Measurements from ENCODE around the gene ANKRD6.
A peak's percentile ranks its signal among the peaks of the same experiment; 100 is the strongest.

The ANKRD6 gene

DNA sequence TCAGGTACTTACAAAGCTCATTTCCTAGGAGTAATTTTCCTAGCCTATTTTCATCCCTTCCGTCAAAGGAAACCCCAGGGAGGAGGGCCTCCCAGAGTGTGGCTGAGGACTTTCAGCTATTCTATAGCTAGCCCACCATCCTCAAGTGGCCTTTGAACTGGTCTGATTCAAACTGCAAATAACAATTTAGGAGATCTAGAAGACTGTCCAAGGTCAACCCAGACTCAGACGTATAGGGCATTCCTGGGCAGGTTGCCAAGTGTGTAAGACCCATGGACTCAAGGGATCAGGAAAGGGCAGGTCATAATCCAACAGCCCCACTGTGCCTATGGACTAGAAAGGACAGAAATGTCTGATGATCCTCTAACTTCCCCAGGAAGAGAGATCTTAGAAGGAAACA, 18.7 kb upstream of the ANKRD6 start:
- no peak for DNase-seq

DNA sequence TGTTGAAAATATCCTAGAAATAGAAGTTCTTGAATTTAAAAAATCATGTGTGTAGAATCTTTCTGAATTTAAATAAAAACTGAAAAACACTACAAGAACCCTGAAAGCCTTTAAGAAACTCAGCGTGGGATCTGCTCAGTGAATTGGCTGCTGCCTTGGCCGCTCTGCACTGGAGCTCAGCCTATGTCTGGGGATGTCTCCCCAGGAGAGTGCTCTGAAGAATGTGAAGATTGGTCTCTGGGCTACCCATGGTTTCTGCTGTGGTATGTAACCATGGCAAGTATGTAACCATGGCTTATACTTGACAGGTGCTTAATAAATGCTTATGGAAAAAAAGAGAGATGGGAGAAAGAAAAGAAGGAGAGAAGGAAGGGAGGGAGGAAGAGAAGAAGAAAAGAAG, 17.8 kb upstream of the ANKRD6 start:
- DNase-seq = no peak

- DNase-seq = no peak
These were observed 16.2 kb upstream of the ANKRD6 start for GRCh38 chr6:89416796-89417195.

- no peak for DNase-seq
These were observed 2.6 kb upstream of the ANKRD6 start for GRCh38 chr6:89430201-89430962.

- peak; percentile 31 for DNase-seq
These were observed 549 bp downstream of the ANKRD6 start for GRCh38 chr6:89433252-89434149.

DNA sequence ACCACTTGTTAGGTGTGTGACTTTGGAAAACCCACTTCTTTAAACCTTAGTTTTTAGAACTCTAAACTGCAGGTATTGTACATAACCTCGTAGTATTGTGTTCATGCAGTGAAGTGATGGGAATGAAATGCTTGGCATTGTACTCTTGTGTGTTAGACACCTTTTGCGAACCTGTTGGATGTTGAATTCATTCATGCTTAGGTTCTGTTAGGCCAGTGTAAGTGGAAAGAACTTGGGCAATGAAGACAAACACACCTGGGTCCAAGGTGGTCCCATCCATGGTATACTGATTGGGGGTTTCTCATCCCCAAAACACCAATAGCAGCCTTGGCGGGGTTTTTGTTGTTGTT, 1.2 kb downstream of the ANKRD6 start:
- no peak for DNase-seq

GRCh38 chr6:89434954-89435353, 2.0 kb downstream of the ANKRD6 start:
- DNase-seq = no peak

- no peak for DNase-seq
These were observed 3.3 kb downstream of the ANKRD6 start for GRCh38 chr6:89436226-89436625.

DNA sequence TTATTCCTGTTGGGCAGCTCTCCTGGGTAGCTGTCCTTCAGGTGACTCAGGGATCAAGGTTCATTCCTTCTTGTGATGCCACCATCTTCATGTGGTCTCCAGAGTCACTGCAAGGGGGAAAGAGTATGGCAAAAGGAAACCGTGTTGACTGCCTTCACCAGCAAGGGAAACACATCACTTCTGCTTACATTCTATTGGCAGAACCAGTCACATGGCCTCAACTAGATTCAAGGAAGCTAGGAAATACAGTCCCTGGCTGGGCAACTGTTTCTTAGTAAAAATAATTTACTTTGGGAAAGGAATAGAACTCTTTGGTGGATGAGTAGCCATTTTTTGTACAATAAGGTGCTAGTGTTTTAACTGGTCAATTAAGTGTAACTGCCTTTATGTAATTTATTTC, 5.3 kb downstream of the ANKRD6 start:
- no peak for DNase-seq

GRCh38 chr6:89439014-89439413, 6.1 kb downstream of the ANKRD6 start:
- no peak for DNase-seq

DNA sequence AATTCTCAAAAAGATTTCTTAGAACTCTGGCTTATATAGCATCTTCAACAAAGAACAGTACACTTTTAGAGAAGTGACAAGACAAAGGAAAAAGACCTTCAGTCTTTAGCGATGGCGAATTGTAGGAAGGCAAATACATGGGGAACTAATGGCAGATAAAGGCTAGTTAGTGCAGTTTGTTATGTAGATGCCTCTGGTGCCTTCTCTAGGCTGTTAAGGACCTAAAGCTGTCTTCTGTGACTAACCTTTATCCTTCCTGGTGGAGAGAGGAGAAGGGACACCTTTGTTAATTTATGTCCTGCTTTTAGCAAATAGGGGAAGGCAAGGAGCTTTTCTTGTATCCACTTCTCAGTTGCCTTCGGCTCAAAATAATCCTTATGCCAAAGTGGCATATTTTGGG, 7.2 kb downstream of the ANKRD6 start:
- DNase-seq = no peak

DNA sequence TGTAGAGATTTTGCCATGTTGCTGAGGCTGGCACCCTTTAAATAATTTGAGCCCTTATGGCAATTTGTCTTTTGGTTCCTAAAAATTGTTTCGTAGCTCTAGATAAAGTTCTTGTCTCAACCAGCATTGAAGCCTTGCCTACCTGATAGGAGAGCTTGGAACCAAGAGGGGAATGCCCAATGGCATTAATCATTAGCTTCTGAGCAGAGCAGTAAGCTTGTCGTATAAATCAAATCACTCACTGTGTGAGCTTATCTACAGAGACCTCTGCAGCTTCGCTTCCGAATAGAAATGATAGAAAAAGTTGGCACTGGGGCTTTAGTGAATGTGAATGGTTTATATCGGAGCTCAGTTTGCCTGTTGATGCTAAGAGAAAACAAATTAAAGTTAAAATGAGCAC, 10.7 kb downstream of the ANKRD6 start:
- DNase-seq = no peak

DNA sequence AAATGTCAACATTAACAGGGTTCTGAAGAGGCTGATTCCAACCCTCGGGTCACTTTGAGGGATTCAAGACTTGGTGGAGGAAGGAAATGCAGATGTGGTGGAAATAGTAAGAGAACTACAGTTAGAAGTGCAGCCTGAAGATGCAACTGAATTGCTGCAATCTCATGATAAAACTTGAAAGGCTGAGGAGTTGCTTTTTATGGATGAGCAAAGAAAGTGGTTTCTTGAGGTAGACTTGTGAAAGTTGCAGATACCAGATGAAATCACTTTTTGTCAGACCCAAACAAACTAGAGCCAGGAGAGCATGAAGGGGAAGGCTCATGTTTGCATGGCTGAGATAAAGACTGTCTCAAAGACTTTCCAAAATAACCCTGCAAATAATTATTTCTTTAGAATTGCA, 16.2 kb downstream of the ANKRD6 start:
- DNase-seq = no peak

GRCh38 chr6:89452281-89452680, 19.3 kb downstream of the ANKRD6 start:
- DNase-seq = no peak

- no peak for DNase-seq
These were observed 21.3 kb downstream of the ANKRD6 start for GRCh38 chr6:89454300-89454699.

GRCh38 chr6:89458704-89459103, 25.8 kb downstream of the ANKRD6 start:
- DNase-seq = no peak

DNA sequence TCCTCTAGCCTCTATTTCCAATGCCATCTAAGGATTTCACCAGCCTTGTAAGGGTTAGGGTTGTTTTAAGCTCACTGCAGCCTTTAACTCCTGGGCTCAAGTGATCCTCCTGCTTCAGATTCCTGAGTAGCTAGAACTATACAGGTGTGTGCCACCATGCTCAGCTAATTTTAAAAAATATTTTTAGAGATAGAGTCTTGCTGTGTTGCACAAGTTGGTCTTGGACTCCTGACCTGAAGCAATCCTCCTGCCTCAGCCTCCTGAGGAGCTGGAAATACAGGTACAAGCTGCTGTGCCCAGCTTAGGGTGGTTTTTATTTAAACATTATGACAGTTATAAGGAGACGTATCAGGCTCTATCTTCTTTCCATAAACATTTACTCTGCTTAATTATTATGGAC, 26.5 kb downstream of the ANKRD6 start:
- DNase-seq = no peak

- DNase-seq = no peak
These were observed 27.8 kb downstream of the ANKRD6 start for GRCh38 chr6:89460713-89461112.

GRCh38 chr6:89462503-89462902, 29.6 kb downstream of the ANKRD6 start:
- no peak for DNase-seq

DNA sequence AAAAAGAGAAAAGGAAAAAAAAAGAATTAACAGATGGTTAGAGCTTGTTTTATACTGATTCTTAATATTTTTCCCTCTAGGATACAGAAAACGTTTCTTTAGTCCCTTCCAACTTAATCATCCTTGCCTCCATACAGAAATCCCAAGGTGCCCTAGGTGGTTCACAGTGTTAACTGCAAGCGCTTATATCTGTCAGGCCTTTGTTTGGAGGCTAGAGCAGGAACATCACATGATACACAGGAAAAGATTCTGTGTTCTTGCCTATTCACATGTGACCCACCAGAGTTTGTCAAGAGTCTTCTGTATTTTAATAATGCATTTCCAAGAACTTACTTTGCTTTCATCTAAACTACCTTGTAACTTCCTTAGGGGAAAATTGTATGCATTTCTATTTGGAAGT, 31.3 kb downstream of the ANKRD6 start:
- DNase-seq = no peak

- no peak for DNase-seq
These were observed 34.5 kb downstream of the ANKRD6 start for GRCh38 chr6:89467437-89467836.

DNA sequence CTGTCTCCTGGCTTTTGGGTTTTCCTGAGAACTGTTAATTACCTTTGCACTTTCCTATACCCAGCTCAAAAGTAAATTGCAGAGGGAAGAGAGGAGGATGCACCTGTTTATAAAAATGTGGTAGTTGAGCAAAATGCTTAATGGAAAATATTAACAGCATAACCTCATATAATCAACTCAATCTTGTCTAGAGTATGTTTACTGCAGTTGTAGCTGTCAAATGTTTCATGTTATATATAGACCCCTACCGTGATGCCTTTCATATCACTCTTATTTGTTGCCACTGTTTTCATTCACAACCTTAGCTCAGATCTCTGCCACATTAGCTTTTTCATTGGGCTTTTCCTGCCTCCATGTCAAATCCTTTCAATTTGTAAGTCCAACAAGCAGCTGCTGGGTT, 36.0 kb downstream of the ANKRD6 start:
- no peak for DNase-seq

- DNase-seq = no peak
These were observed 38.4 kb downstream of the ANKRD6 start for GRCh38 chr6:89471287-89471867.

DNA sequence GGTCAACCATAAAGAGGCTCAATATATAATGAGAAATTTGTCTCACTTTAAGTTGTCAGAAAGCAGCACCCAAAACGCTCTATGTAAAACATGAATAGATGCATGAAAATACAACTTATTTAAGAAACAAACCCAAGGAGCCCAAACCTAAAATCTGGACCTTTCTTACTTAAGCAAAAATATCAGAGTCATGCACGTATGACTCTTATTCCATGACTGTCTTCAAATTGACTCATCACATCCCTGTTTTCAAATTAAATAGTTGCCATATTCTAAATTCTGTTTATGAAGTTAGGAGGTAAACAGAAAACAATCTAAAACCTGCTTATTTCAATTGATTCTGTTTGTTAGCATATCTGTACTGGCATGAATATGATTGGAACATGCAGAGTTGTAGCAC, 42.1 kb downstream of the ANKRD6 start:
- no peak for DNase-seq

Measured in NCI-H524 treated with DMSO at 0.1 percent for 48 hours (cell line).